Measurements from ENCODE around the gene UNC80. TPM values are rescaled to one million over a fixed set of nuclear protein-coding genes. Genes with fewer than 3 reads are reported as not detected.

The UNC80 gene
- total and polyA plus RNA-seq, 2 of the 4 experiments (the other 2 are of a cell fraction): not detected

DNA sequence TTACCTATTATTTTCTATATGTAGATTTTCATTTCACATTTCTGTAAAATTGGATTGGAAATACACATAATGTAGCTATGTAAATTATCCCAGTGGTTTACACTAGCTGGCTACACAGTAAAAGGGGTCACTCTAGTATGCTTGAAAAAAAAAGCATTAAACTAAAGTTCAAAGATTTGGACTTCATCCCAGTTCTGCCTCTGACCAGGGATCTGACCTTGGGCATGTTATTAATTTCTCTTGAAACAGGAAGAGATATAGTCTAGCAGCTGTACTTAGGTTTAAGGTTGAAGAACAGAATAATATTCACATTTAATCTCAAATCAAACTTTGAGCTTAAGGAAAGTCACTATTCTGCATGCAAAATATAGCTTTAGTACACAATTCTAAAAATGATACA, 166.3 kb downstream of the UNC80 start:
- in situ Hi-C loops (cut with MboI; ENCODE audit: low sequenced_read_pairs) (no loop called here), dilution Hi-C loops (cut with HindIII; ENCODE audit: low sequenced_read_pairs, unreplicated experiment) (no loop called here), intact Hi-C loops (cut with micrococcal nuclease) (no loop called here)
- no peaks in the 10 kb centered on the region for H3K79me1 ChIP-seq (ENCODE audit: low read depth in 1 of 2, low read length in 2 of 2)
- no peak overlapping the region for H3K23ac ChIP-seq (ENCODE audit: low read depth, low read length)
- no peak overlapping the region for H3K56ac ChIP-seq (ENCODE audit: extremely low read depth, insufficient read depth, low read length)
- H4K8ac ChIP-seq (ENCODE audit: low read depth in 2 of 2, low read length in 2 of 2): no peak overlapping the region
- TF ChIP-seq FOS (IDR thresholded peaks at IDR 0.05; ENCODE audit: low read depth, low read length) (no peak), BHLHE40 (IDR thresholded peaks at IDR 0.05; ENCODE audit: low read depth, low read length) (no peak), NFE2L2 (IDR thresholded peaks at IDR 0.05; ENCODE audit: low read depth, low read length) (no peak), MXI1 (IDR thresholded peaks at IDR 0.05; ENCODE audit: borderline replicate concordance, low read depth, low read length) (no peak), RAD21 (IDR thresholded peaks at IDR 0.05; ENCODE audit: low read length) (no peak), SMC3 (IDR thresholded peaks at IDR 0.05; ENCODE audit: low read depth, low read length) (no peak), CEBPB (IDR thresholded peaks at IDR 0.05; ENCODE audit: low read depth, low read length) (no peak)
- TF ChIP-seq, protein P1, sequence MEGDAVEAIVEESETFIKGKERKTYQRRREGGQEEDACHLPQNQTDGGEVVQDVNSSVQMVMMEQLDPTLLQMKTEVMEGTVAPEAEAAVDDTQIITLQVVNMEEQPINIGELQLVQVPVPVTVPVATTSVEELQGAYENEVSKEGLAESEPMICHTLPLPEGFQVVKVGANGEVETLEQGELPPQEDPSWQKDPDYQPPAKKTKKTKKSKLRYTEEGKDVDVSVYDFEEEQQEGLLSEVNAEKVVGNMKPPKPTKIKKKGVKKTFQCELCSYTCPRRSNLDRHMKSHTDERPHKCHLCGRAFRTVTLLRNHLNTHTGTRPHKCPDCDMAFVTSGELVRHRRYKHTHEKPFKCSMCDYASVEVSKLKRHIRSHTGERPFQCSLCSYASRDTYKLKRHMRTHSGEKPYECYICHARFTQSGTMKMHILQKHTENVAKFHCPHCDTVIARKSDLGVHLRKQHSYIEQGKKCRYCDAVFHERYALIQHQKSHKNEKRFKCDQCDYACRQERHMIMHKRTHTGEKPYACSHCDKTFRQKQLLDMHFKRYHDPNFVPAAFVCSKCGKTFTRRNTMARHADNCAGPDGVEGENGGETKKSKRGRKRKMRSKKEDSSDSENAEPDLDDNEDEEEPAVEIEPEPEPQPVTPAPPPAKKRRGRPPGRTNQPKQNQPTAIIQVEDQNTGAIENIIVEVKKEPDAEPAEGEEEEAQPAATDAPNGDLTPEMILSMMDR (conservative IDR thresholded peaks at IDR 0.05; ENCODE audit: low read depth, low read length): no peak
- TF ChIP-seq, protein P2, sequence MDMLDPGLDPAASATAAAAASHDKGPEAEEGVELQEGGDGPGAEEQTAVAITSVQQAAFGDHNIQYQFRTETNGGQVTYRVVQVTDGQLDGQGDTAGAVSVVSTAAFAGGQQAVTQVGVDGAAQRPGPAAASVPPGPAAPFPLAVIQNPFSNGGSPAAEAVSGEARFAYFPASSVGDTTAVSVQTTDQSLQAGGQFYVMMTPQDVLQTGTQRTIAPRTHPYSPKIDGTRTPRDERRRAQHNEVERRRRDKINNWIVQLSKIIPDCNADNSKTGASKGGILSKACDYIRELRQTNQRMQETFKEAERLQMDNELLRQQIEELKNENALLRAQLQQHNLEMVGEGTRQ (IDR thresholded peaks at IDR 0.05; ENCODE audit: low read depth, low read length): no peak
- no peak overlapping the region for H3K18ac ChIP-seq (ENCODE audit: low read depth, low read length)
- H3K27ac ChIP-seq (ENCODE audit: insufficient read depth, low read length): no peak overlapping the region
- no peaks in the 10 kb centered on the region for H4K20me1 ChIP-seq (ENCODE audit: insufficient read depth, low read length)
- ChIA-PET CTCF (no interaction called here), POLR2A (ENCODE audit: unreplicated experiment) (no interaction called here)
- H3K4me1 ChIP-seq (ENCODE audit: control insufficient read depth, insufficient read depth, low read length): peaks cover 2% of the 10 kb centered on the region; the same call in 1 of the 2 replicates
- H2BK5ac ChIP-seq (ENCODE audit: low read depth, low read length, poor library complexity, severe bottlenecking): no peak overlapping the region
- no peak overlapping the region for H2AK9ac ChIP-seq (replicated peaks; ENCODE audit: low read depth, low read length, poor library complexity)
- H2AFZ ChIP-seq (replicated peaks; ENCODE audit: low read length, poor library complexity): no peak overlapping the region
- no peak overlapping the region for H2BK20ac ChIP-seq (ENCODE audit: low read depth, low read length)
- no peak overlapping the region for H2AK5ac ChIP-seq (ENCODE audit: low read depth, low read length)
- no peak overlapping the region for H3K4me2 ChIP-seq (ENCODE audit: low read depth, low read length)
- H3K36me3 ChIP-seq (ENCODE audit: control insufficient read depth, insufficient read depth, low read length): no peaks in the 10 kb centered on the region
- no peak overlapping the region for H3K4ac ChIP-seq (ENCODE audit: low read depth, low read length)
- H3K4me3 ChIP-seq (ENCODE audit: insufficient read depth, low read depth, low read length): no peak overlapping the region
- H3K9me3 ChIP-seq (ENCODE audit: control insufficient read depth, insufficient read depth, low read length): no peaks in the 10 kb centered on the region
- no TSS peak for BruUV-seq (replicated peaks)
- H2BK15ac ChIP-seq (ENCODE audit: low read depth, low read length): no peak overlapping the region
- no peak overlapping the region for H4K5ac ChIP-seq (ENCODE audit: low read depth, low read length)
- H4K91ac ChIP-seq (ENCODE audit: insufficient read depth, low read depth, low read length): no peak overlapping the region
- ATAC-seq (ENCODE audit: low read depth) (no peak), DNase-seq (no peak)
- H3K27me3 ChIP-seq (ENCODE audit: control insufficient read depth, insufficient read depth, low read length): no peaks in the 10 kb centered on the region
- no peak overlapping the region for H2BK120ac ChIP-seq (ENCODE audit: low read depth, low read length)
- no peak overlapping the region for H3K9ac ChIP-seq (ENCODE audit: low read depth, low read length)
- H3K14ac ChIP-seq (replicated peaks; ENCODE audit: low read depth, low read length): no peak overlapping the region
- no peaks in the 10 kb centered on the region for H3K9me1 ChIP-seq (ENCODE audit: insufficient read depth, low read length)

Measured in IMR-90 (cell line).